GM18508 (cell line): ENCODE measurements around the gene TTC7B.
"Not testable (repeated sequence)": the region's sequence is repeated elsewhere in the genome, so short reads cannot be mapped to it uniquely, and the experiment has no call there.

Experiments
- ATAC-seq: cut with Tn5 transposase; IDR thresholded peaks from one replicate; pipeline ENCODE4 v1.9.1; 2021; ENCODE audit warnings: moderate number of reproducible peaks; ENCODE audit not compliant: insufficient read depth, unreplicated experiment

The TTC7B gene, protein sequence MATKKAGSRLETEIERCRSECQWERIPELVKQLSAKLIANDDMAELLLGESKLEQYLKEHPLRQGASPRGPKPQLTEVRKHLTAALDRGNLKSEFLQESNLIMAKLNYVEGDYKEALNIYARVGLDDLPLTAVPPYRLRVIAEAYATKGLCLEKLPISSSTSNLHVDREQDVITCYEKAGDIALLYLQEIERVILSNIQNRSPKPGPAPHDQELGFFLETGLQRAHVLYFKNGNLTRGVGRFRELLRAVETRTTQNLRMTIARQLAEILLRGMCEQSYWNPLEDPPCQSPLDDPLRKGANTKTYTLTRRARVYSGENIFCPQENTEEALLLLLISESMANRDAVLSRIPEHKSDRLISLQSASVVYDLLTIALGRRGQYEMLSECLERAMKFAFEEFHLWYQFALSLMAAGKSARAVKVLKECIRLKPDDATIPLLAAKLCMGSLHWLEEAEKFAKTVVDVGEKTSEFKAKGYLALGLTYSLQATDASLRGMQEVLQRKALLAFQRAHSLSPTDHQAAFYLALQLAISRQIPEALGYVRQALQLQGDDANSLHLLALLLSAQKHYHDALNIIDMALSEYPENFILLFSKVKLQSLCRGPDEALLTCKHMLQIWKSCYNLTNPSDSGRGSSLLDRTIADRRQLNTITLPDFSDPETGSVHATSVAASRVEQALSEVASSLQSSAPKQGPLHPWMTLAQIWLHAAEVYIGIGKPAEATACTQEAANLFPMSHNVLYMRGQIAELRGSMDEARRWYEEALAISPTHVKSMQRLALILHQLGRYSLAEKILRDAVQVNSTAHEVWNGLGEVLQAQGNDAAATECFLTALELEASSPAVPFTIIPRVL

DNA sequence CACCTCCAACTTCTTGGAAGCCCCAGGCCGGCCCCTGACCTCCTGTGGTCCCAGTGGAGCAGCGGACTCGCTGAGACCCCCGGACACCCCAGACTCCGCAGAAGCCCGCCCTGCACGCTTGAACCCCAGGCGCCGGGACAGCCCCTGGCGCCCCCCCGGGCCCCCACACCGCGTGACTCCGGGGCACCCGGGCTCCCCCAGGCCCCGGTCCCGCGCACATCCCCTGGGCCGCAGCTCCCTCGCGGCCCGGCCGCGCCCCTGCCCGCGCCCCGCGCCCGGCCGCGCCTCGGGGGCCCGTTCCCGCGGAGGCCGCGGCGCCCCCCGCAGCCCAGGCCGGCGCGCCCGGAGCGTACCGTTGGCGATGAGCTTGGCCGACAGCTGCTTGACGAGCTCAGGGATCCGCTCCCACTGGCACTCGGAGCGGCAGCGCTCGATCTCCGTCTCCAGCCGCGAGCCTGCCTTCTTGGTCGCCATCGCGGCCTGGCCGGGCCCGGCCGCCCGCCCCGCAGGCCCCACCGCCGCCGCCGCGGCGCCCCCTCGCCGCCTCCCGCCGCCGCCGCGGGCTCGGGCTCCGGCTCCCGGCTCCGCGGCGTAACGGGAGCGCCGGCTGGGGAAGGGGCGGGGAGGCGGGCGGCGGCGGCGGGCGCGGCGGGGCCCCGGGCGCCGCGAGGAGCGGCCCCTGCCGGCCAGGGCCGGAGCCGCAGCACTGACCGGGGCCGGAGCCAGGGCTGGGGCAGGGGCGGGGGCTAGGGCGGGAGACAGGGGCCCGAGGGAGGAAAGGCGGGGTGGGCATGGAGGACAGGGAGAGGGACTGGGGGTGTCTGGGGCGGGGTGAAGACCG, at the start of gene TTC7B:
Gene TTC7B, minus strand, starts transcription at position 609 of the 841 bp plus-strand sequence. Its CDS starts 135 bp downstream, at position 474.
- ATAC-seq: no peak

DNA sequence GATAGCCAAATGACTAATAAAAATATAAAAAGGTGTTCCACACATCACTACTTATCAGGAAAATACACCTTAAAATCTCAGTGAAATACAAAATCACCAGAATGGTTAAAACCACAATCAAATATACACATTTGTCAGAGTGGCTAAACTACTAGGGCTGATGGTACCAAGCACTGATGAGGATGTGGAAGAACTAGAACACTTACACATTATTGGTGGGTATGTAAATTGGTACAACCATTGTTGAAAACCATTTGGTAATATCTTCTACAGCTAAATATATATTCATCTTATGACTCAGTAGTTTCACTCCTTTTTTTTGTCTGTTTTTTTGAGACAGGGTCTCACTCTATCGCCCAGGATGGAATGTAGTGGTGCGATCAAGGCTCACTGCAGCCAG, 48.5 kb upstream of the TTC7B start:
- no peak for ATAC-seq

DNA sequence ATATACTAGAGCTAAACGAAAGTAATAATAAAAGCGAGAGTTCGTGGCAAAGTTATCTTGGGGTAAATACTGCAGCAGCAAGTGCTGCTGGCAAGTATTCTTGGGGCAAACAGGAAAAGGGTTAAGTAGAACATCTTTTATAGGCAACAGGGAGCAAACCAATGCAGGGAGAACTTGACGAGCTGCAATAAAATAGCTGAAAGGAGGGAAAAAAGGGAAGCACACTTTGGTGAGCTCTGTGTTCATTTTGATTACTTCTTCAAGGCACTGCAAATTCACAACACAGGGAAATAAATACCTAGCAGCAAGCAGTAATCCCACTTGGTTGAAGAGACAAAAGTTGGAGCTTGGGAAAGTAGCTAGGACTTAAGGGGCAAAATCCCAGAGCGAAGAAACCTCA, 42.3 kb upstream of the TTC7B start:
- ATAC-seq: no peak

DNA sequence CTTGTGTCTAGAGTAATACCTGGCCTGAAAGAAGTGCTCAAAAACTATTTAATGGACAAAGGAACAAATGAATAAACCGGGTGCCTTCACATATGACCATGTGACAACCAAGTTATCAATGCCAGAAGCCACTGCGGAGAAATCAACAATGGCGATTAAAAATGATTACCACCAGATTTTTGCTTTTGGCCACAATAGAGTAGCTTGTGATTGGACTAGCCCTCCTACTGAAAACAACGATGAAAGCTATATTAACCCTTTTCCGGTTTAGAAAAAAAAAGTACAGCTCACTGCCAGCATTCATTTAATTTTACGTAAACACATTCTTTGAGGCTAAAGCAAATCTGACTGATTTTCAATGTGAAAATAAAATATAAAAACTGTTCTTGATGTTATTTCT, 41.6 kb upstream of the TTC7B start:
- ATAC-seq: no peak

DNA sequence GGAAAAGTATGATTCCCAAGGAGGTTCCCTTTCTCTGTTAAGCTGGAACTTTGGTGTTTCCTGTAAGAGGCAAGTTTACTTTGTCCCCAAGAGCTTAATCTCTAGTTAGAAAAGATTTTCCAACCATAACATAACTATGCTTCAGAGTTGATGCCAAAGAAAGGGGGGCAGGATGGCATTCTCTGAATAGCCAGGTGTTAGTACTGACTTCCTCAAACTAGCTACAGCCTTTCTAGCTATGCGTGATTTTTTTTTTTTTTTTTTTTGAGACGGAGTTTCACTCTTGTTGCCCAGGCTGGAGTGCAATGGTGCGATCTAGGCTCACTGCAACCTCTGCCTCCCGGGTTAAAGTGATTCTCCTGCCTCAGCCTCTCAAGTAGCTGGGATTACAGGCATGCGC, 39.9 kb upstream of the TTC7B start:
- ATAC-seq: not testable (repeated sequence)

DNA sequence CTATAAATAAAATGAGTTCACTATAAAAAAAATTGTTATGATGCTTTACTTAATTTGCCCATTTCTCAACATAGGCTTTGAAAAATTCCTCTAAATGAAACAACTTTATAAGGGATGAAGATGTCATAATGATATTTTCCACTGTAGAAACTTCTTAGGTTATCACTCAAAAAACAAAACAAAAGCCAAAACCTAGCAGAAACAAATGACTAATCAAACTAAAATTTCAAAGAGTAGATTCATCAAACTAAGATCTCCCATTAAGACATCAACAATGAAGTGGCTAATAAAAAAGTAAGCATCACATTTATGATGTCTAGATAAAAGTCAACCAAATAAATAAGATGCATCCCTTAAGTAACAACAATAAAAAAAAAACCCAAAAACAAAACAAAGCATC, 36.9 kb upstream of the TTC7B start:
- no peak for ATAC-seq

DNA sequence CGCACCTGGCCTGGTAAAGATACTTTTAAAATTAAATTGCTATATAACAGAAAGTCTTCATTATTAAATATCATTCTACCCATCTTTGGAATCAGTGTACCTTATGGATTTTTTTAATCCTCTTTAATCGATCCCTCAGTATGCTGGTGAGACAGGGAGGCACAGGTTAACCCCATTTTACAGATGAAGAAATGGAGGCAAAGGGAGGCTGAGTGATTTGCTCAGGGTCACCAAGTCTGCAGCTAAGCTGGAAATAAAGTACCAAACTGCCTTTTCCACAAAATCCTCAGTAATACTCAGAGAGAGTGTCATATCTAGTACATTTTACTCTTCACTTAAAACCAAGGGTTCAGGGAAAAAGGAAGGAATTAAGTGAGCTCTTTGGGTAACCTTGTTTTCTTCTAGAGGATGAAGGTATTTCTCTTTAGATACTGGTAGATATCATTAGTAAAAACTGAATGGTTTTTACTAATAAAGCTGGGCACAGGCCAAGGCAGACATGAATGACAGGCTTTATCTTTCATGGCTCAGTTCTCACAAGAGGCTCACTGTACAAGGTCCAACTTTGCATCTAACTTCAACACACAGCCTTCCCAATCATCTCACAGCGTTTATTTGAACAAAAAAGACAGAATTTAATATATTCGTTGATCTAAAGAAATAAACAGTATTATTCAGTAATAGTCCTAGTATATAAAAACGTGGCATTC, 35.3 kb upstream of the TTC7B start:
- no peak for ATAC-seq

DNA sequence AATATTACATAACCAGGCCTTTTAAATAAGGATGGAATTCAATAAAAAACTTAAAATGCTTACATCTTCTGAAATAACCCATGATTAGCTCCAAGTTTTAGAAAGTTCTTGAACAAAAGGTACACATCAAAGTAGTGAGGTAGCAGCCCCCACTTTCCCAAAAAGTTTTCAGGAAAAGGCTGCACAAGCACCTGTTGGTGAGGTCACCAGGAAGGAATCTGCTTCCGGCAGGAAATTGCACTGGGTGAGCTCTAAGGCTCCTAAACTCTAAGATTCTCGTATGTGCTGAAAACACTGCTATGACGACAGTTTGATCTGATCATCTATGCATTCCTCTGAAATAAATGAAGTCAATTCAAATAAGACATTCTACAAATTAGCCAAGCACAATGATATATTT, 34.3 kb upstream of the TTC7B start:
- no peak for ATAC-seq

DNA sequence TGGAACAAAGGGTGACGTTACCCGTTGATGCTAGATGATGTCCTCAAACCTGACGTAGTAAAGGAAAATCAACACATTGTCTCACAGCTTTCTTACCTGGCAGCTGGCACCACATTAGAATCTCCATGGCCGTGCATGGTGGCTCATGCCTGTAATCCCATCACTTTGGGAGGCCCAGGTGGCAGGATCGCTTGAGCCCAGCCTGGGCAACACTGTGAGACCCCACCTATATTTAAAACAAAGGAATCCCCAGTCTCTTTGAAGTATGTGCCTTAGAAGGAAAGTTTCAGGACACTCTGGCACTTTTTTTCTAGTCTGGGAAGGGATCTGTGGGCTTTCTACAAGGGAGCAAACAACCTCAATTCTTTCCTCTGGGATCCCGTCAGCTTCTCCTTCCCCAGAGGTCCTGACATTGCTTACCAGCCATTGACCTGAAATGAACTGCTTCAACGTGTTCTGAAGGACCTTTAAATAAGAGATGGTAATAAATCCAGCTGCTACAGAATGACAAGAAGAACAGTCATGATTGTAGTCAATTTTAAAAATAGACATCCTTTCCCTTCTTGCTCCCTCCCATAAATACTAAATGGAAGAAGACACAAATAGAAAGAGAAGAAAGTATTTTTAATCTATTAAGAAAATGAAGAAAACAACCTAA, 33.7 kb upstream of the TTC7B start:
- ATAC-seq: no peak

DNA sequence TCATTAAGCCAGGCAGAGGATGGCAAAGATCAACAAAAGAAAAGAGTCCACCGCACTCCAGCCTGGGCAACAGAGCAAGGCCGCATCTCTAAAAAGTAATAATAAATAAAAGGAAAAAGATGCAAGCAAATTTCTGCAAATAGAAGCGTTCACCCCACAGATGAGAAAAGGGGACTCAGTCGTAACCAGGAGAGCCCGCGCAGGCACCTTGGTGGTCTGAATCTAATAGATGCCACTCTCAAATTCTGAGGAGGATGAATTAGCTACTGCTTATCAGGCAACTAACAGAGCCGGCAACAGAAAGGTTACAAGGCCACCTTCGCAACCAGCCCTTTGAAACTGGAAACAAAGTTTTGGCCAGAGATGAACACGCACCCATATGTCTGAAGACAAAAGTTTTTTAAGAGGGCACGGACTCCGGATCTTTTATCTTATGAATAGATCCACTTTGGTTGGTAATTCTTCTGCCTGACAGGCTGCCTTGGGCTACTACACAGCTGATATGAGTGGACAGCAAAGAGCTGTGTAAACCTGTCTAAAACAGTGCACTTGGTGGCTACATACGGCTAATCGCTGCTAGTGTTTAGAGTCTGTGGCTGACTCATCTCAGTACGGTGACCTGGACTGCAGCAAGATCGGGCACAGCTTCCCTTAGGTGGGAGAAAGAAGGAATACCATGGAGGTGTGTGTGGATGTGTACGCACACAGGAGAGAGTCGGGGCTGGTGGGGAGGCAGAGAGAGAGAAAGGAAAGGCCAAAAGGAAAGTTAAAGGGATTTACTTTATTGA, 32.9 kb upstream of the TTC7B start:
- ATAC-seq: no peak

DNA sequence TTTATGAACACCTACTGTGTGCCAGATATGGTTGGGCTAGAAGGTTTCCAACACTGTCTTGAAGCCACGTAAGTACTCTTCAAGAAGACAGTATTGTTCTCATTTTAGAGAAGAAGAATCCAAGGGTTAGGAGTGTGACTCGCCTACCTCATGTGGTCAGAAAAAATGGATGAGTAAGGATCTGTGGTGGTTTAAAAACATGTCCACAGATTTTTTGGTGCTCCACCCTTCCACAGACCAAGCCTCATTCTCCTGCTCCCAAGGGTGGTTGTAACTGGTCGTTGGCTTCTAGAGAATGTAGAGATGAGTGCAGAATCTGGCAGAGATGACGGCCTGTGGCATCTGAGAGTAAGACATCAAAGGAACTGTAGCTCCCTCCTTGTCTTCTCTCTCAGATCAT, 30.3 kb upstream of the TTC7B start:
- ATAC-seq: no peak

DNA sequence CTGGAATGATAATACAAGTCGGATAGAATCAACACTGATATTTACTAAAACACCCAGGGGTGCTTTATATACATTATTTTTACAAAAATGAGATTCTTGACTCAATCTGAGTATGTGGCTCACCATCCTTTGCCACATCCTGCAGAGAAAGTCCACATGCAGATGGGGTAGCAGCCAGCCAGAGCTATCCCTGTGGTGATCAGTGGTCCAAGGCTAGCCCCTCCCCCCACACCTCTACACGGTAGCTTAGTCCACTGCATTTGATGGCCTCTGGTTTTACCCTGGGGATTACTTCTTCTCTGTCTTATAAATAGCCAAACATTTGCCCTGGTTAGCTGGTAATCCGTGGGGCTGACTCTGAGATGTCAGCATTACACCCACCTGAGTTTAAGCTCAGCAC, 28.1 kb upstream of the TTC7B start:
- no peak for ATAC-seq

DNA sequence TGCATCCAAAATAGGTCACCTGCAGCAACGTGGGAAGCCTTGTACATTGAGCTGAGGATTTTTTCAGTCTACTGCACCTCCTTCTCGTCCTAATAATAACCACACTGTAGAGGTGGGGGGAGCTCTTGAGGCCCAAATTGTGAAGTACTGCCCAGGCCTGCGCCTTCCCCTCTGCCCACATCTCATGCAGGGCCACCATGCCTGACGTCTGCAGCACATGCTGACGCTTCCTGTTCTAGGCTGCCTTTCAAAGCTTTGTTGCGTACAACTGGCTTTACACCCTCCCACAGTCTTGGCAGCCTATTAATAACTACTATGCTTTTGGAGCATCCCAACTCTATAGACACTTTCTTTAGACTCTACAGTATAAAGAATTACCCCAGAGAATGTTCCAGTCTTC, 26.5 kb upstream of the TTC7B start:
- ATAC-seq: no peak

DNA sequence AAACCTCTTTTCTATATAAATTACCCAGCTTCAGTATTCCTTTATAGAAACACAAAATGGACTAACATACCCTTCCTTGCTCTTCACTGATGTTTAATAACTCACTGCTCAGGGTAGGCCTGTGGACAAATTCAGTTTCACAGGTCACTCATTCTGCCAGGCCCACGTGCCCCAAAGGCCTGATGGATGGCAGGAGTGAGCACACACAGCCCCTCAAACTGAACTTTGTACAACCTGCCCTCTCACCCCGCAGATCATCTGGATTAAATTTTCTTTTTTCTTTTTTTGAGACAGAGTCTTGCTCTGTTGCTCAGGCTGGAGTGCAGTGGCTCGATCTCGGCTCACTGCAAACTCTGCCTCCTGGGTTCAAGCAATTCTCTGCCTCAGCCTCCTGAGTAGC, 24.4 kb upstream of the TTC7B start:
- ATAC-seq: not testable (repeated sequence)

DNA sequence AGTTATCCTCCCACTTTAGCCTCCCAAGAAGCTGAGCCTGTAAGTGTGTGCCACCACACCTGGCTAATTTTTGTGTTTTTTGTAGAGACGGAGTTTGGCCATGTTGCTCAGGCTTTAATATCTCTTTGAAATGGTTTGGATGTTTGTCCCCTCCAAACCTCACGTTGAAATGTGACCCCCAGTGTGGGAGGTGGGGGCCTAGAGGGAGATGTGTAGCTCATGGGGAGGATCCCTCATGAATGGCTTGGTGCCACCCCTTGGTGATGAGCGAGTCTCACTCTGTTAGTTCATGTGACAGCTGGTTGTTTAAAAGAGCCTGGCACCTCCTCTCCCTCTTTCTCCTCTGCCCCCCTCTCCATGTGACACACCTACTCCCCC, 23.6 kb upstream of the TTC7B start:
- ATAC-seq: no peak

DNA sequence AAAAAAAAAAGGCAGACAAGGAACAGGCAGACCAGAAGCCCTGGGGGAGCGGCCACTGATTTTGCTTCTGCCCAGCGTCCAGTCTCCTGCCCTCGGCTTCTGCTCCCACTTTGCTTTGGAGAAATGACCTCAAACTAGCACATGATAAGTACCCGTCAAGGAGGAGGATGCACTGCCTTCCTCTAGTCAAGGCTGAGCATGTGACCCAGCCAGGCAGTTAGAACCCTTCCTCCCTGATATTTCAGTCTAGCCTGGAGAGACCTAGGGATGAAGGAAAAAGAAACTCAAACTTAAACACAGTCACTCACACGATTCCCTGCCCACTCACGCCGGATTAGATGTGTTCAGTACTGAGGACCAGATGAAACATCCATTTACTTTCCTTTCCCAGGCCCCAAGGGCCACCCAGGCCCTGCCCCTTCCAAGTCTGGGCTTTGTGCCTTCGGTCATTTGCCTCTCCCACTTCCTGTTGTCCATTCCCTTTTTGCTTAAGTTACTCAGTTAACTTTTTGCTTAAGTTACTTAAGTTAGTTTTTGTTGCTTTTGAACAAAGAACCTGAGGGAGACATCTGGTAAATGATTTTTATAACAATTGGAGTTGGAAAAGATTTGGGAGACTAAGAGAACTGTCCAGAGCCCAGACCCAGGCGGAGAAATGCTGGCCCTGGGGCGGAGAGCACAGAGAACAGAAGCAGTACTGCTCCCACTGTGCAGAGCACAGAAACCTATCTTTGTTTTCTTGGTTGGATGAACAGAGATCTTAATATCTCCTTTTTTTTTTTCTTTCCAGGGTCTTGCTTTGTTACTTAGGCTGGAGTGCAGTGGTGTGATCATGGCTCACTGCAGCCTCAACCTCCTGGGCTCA, 23.0 kb upstream of the TTC7B start:
- no peak for ATAC-seq

DNA sequence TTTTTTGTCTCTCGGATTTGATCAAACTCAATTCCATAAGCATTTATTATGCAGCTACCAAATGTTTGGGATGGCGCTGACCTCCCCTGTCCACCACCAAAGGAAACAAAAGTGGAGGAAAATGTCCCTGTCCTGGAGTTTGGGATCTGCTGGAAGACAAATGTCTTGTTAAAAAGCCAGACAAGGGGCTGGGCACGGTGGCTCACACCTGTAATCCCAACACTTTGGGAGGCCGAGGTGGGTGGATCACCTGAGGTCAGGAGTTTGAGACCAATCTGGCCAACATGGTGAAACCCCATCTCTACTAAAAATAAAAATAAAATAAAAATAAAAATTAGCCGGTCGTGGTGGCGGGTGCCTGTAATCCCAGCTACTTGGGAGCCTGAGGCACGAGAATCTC, 22.3 kb upstream of the TTC7B start:
- not testable (repeated sequence) for ATAC-seq

DNA sequence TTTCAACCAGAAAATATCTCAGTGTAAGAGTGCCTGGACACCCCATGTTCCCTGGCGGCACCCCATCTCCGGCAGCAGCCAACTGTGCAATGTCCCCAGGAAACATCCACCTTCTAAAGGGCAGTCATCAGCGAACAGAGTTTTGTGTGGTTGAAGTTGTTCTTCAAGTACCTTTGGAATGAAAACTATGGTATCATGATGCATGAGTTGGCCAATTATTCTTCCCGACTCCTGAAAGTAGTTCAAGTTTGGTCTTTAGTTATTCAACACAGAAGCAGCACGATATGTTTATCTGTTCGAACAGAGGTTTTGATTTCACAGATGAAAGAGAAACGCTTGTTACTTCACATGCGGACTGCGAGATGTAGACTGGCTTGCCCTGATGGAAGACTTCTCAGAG, 21.1 kb upstream of the TTC7B start:
- no peak for ATAC-seq
